ENCODE measurements around the gene GPR152. TPM values are rescaled to one million over a fixed set of nuclear protein-coding genes. Genes with fewer than 3 reads are reported as not detected.
A peak's percentile ranks its signal among the peaks of the same experiment; 100 is the strongest.
"Not testable (repeated sequence)": the region's sequence is repeated elsewhere in the genome, so short reads cannot be mapped to it uniquely, and the experiment has no call there.

The GPR152 gene
- total RNA-seq, 2 donors from 2014 or later = not detected

- Mint-ChIP-seq H3K27ac (peak overlapping the region; percentile 93), H3K4me3 (peak overlapping the region; percentile 92), H3K27me3 (no peaks in the 10 kb centered on the region), H3K4me1 (peaks cover 20% of the 10 kb centered on the region), H3K36me3 (ENCODE audit: low read depth) (no peaks in the 10 kb centered on the region)
- H3K9me3 ChIP-seq (ENCODE audit: control insufficient read depth, low read length, poor library complexity, severe bottlenecking) = no peaks in the 10 kb centered on the region
- ATAC-seq = no peak
- DNase-seq = no peak
Measured at GRCh38 chr11:67466962-67467771, 14.6 kb upstream of the GPR152 start.

- Mint-ChIP-seq H3K36me3 (ENCODE audit: low read depth) (no peaks in the 10 kb centered on the region), H3K27me3 (no peaks in the 10 kb centered on the region), H3K4me1 (peaks cover 20% of the 10 kb centered on the region), H3K4me3 (no peak overlapping the region), H3K27ac (peak overlapping the region; percentile 93)
- DNase-seq (no peak), ATAC-seq (no peak)
- H3K9me3 ChIP-seq (ENCODE audit: control insufficient read depth, low read length, poor library complexity, severe bottlenecking) = no peaks in the 10 kb centered on the region
Measured at GRCh38 chr11:67466367-67466766, 13.8 kb upstream of the GPR152 start.

GRCh38 chr11:67465530-67465929, 13.0 kb upstream of the GPR152 start:
- not testable (repeated sequence) for ATAC-seq; H3K36me3 Mint-ChIP-seq (ENCODE audit: low read depth); H3K9me3 ChIP-seq (ENCODE audit: control insufficient read depth, low read length, poor library complexity, severe bottlenecking); DNase-seq; H3K27me3 Mint-ChIP-seq
- peak overlapping the region; percentile 91 for H3K4me3 Mint-ChIP-seq
- H3K4me1 Mint-ChIP-seq = peaks cover 20% of the 10 kb centered on the region
- H3K27ac Mint-ChIP-seq = peak overlapping the region; percentile 83

GRCh38 chr11:67465189-67465510, 12.6 kb upstream of the GPR152 start:
- no peak for DNase-seq
- H3K9me3 ChIP-seq (ENCODE audit: control insufficient read depth, low read length, poor library complexity, severe bottlenecking) = no peaks in the 10 kb centered on the region
- no peak for ATAC-seq
- no peaks in the 10 kb centered on the region for H3K36me3 Mint-ChIP-seq (ENCODE audit: low read depth)
- peak overlapping the region; percentile 83 for H3K27ac Mint-ChIP-seq
- H3K4me1 Mint-ChIP-seq = peaks cover 20% of the 10 kb centered on the region
- H3K4me3 Mint-ChIP-seq = peak overlapping the region; percentile 91
- H3K27me3 Mint-ChIP-seq = no peaks in the 10 kb centered on the region

GRCh38 chr11:67464411-67465188, 12.1 kb upstream of the GPR152 start:
- Mint-ChIP-seq H3K27me3 (no peaks in the 10 kb centered on the region), H3K4me3 (peak overlapping the region; percentile 91), H3K4me1 (peaks cover 22% of the 10 kb centered on the region), H3K36me3 (ENCODE audit: low read depth) (no peaks in the 10 kb centered on the region), H3K27ac (peak overlapping the region; percentile 83)
- ATAC-seq = peak; percentile 84
- DNase-seq = peak; percentile 88 to 92 (median 92)
- H3K9me3 ChIP-seq (ENCODE audit: control insufficient read depth, low read length, poor library complexity, severe bottlenecking) = no peaks in the 10 kb centered on the region

- ATAC-seq (no peak), DNase-seq (no peak)
- peaks cover 22% of the 10 kb centered on the region for H3K4me1 Mint-ChIP-seq
- no peaks in the 10 kb centered on the region for H3K27me3 Mint-ChIP-seq
- H3K27ac Mint-ChIP-seq = peak overlapping the region; percentile 83
- no peaks in the 10 kb centered on the region for H3K36me3 Mint-ChIP-seq (ENCODE audit: low read depth)
- H3K9me3 ChIP-seq (ENCODE audit: control insufficient read depth, low read length, poor library complexity, severe bottlenecking) = no peaks in the 10 kb centered on the region
- H3K4me3 Mint-ChIP-seq = peak overlapping the region; percentile 91
Measured at GRCh38 chr11:67463680-67464410, 11.3 kb upstream of the GPR152 start.

- no peaks in the 10 kb centered on the region for H3K36me3 Mint-ChIP-seq (ENCODE audit: low read depth)
- no peak overlapping the region for H3K27ac Mint-ChIP-seq
- ATAC-seq (no peak), DNase-seq (no peak)
- H3K4me1 Mint-ChIP-seq = peaks cover 18% of the 10 kb centered on the region
- H3K9me3 ChIP-seq (ENCODE audit: control insufficient read depth, low read length, poor library complexity, severe bottlenecking) = no peaks in the 10 kb centered on the region
- H3K4me3 Mint-ChIP-seq = no peak overlapping the region
- H3K27me3 Mint-ChIP-seq = no peaks in the 10 kb centered on the region
Measured at GRCh38 chr11:67463186-67463585, 10.7 kb upstream of the GPR152 start.

GRCh38 chr11:67458266-67458665, 5.7 kb upstream of the GPR152 start:
- no peaks in the 10 kb centered on the region for H3K27me3 Mint-ChIP-seq
- no peaks in the 10 kb centered on the region for H3K9me3 ChIP-seq (ENCODE audit: control insufficient read depth, low read length, poor library complexity, severe bottlenecking)
- ATAC-seq (no peak), DNase-seq (no peak)
- peaks cover 4% of the 10 kb centered on the region for H3K4me1 Mint-ChIP-seq
- H3K36me3 Mint-ChIP-seq (ENCODE audit: low read depth) = no peaks in the 10 kb centered on the region
- no peak overlapping the region for H3K4me3 Mint-ChIP-seq
- no peak overlapping the region for H3K27ac Mint-ChIP-seq

GRCh38 chr11:67457453-67457852, 4.9 kb upstream of the GPR152 start:
- Mint-ChIP-seq H3K4me1 (peaks cover 6% of the 10 kb centered on the region), H3K27me3 (no peaks in the 10 kb centered on the region), H3K36me3 (ENCODE audit: low read depth) (no peaks in the 10 kb centered on the region), H3K4me3 (no peak overlapping the region), H3K27ac (no peak overlapping the region)
- no peak for DNase-seq
- no peak for ATAC-seq
- H3K9me3 ChIP-seq (ENCODE audit: control insufficient read depth, low read length, poor library complexity, severe bottlenecking) = no peaks in the 10 kb centered on the region

GRCh38 chr11:67456068-67456705, 3.7 kb upstream of the GPR152 start:
- no peaks in the 10 kb centered on the region for H3K9me3 ChIP-seq (ENCODE audit: control insufficient read depth, low read length, poor library complexity, severe bottlenecking)
- no peak overlapping the region for H3K4me3 Mint-ChIP-seq
- peaks cover 8% of the 10 kb centered on the region for H3K4me1 Mint-ChIP-seq
- DNase-seq = no peak
- no peaks in the 10 kb centered on the region for H3K27me3 Mint-ChIP-seq
- no peak for ATAC-seq
- no peak overlapping the region for H3K27ac Mint-ChIP-seq
- H3K36me3 Mint-ChIP-seq (ENCODE audit: low read depth) = no peaks in the 10 kb centered on the region

GRCh38 chr11:67455054-67455453, 2.5 kb upstream of the GPR152 start, which contains the start of gene CABP4:
TSS of gene CABP4 (plus strand) at chr11:67455354. CDS start at chr11:67455424, 70 bp downstream.
- no peak for ATAC-seq
- Mint-ChIP-seq H3K4me3 (no peak within 1 kb of the TSS), H3K36me3 (ENCODE audit: low read depth) (no peaks in the 10 kb centered on the region), H3K4me1 (peaks cover 8% of the 10 kb centered on the region), H3K27me3 (no peaks in the 10 kb centered on the region), H3K27ac (no peak within 1 kb of the TSS)
- DNase-seq = no peak
- no peaks in the 10 kb centered on the region for H3K9me3 ChIP-seq (ENCODE audit: control insufficient read depth, low read length, poor library complexity, severe bottlenecking)

- no peak for ATAC-seq
- no peak overlapping the region for H3K27ac Mint-ChIP-seq
Measured at GRCh38 chr11:67453816-67454732, 1.5 kb upstream of the GPR152 start.

More at GRCh38 chr11:67453816-67454732, 1.5 kb upstream of the GPR152 start:
- peaks cover 13% of the 10 kb centered on the region for H3K4me1 Mint-ChIP-seq
- no peaks in the 10 kb centered on the region for H3K9me3 ChIP-seq (ENCODE audit: control insufficient read depth, low read length, poor library complexity, severe bottlenecking)
- H3K27me3 Mint-ChIP-seq = no peaks in the 10 kb centered on the region
- DNase-seq = no peak
- no peak overlapping the region for H3K4me3 Mint-ChIP-seq
- H3K36me3 Mint-ChIP-seq (ENCODE audit: low read depth) = no peaks in the 10 kb centered on the region
